HepG2 (cell line): ENCODE measurements around the gene RABGGTA. TPM values are rescaled to one million over a fixed set of nuclear protein-coding genes. Genes with fewer than 3 reads are reported as not detected.
A peak's percentile ranks its signal among the peaks of the same experiment; 100 is the strongest.

Experiments used
- AHR ChIP-seq: IDR thresholded peaks from 2 replicates; pipeline ENCODE4 v1.6.1; 2018; ENCODE audit warnings: missing genetic modification reagents, missing compliant biosample characterization
- CC2D1A ChIP-seq: sonication (generic); formaldehyde crosslinking; IDR thresholded peaks from 2 replicates; pipeline ENCODE4 v1.8.1; 2023; ENCODE audit warnings: mild to moderate bottlenecking, missing genetic modification reagents
- EP300 ChIP-seq, 3 experiments: sonication (generic) in 1 of 3; formaldehyde crosslinking in 1 of 3; IDR thresholded peaks; 2 replicates each; pipeline versions ENCODE4 v1.5.1 to v1.6.1; 2011 to 2020; ENCODE audit warnings: low read depth in 2 of 3, low read length in 2 of 3, borderline replicate concordance in 1 of 3, improper control_type of control experiment in 1 of 3, mild to moderate bottlenecking in 1 of 3, missing genetic modification reagents in 1 of 3, moderate library complexity in 1 of 3
- FOXA1 ChIP-seq, 2 experiments: fragments of 450-650 bp in 1 of 2; sonication (generic) in 1 of 2; formaldehyde crosslinking in 1 of 2; IDR thresholded peaks; 2 replicates each; pipeline versions ENCODE4 v1.4.0 to v1.6.1; 2016 to 2020; ENCODE audit warnings: missing genetic modification reagents in 1 of 2
- GABPA ChIP-seq, 2 experiments: IDR thresholded peaks; 2 replicates each; pipeline ENCODE4 v1.6.1; 2011 to 2016; ENCODE audit warnings: low read depth in 2 of 2, low read length in 1 of 2, missing biosample characterization in 1 of 2, missing genetic modification characterization in 1 of 2
- HDAC1 ChIP-seq: sonication (generic); formaldehyde crosslinking; IDR thresholded peaks from 2 replicates; pipeline ENCODE4 v1.5.1; 2020; ENCODE audit warnings: mild to moderate bottlenecking, missing genetic modification reagents
- JUN ChIP-seq: sonication (generic); formaldehyde crosslinking; IDR thresholded peaks from 2 replicates; pipeline ENCODE4 v1.4.0; 2020; ENCODE audit warnings: mild to moderate bottlenecking, missing genetic modification reagents
- KAT8 ChIP-seq: IDR thresholded peaks from 2 replicates; pipeline ENCODE4 v1.6.1; 2016; ENCODE audit warnings: missing genetic modification reagents, missing compliant biosample characterization
- KMT2B ChIP-seq: IDR thresholded peaks from 2 replicates; pipeline ENCODE4 v1.6.1; 2016; ENCODE audit warnings: missing genetic modification reagents, missing compliant biosample characterization
- MBD4 ChIP-seq: IDR thresholded peaks from 2 replicates; pipeline ENCODE4 v1.6.1; 2012; ENCODE audit warnings: low read length, inconsistent platforms, borderline replicate concordance
- NCOA2 ChIP-seq: sonication (generic); formaldehyde crosslinking; IDR thresholded peaks from 2 replicates; pipeline ENCODE4 v1.8.0; 2022; ENCODE audit warnings: inconsistent platforms
- SCMH1 ChIP-seq: sonication (generic); formaldehyde crosslinking; IDR thresholded peaks from 2 replicates; pipeline ENCODE4 v1.9.0; 2021; ENCODE audit warnings: missing genetic modification reagents, mild to moderate bottlenecking, borderline replicate concordance
- SIN3B ChIP-seq: fragments of 150-350 bp; IDR thresholded peaks from 2 replicates; pipeline ENCODE4 v1.6.1; 2014; ENCODE audit warnings: low read length
- SKI ChIP-seq: fragments of 450-650 bp; IDR thresholded peaks from one replicate; pipeline ENCODE4 v1.6.1; 2018; ENCODE audit warnings: mild to moderate bottlenecking; ENCODE audit not compliant: partially characterized antibody
- SOX5 ChIP-seq: IDR thresholded peaks from 2 replicates; pipeline ENCODE4 v1.6.1; 2016; ENCODE audit warnings: borderline replicate concordance
- TSC22D2 ChIP-seq: sonication (generic); formaldehyde crosslinking; IDR thresholded peaks from 2 replicates; pipeline ENCODE4 v1.5.1; 2020; ENCODE audit warnings: missing genetic modification reagents, mild to moderate bottlenecking, borderline replicate concordance
- XBP1 ChIP-seq: sonication (generic); formaldehyde crosslinking; IDR thresholded peaks from 2 replicates; pipeline ENCODE4 v1.5.0; 2020; ENCODE audit warnings: missing genetic modification reagents
- ZFX ChIP-seq: sonication (generic); formaldehyde crosslinking; IDR thresholded peaks from 2 replicates; pipeline ENCODE4 v1.4.0; 2020; ENCODE audit warnings: mild to moderate bottlenecking, low read depth, missing genetic modification reagents, moderate library complexity
- ZKSCAN1 ChIP-seq: fragments of 150-350 bp; IDR thresholded peaks from 2 replicates; pipeline ENCODE4 v1.6.1; 2014; ENCODE audit warnings: low read length
- ZMYM2 ChIP-seq: sonication (generic); formaldehyde crosslinking; IDR thresholded peaks from 2 replicates; pipeline ENCODE4 v1.8.0; 2022; ENCODE audit warnings: mild to moderate bottlenecking, missing genetic modification reagents
- ZNF274 ChIP-seq: sonication (generic); formaldehyde crosslinking; IDR thresholded peaks from 2 replicates; pipeline ENCODE4 v1.5.1; 2020; ENCODE audit warnings: mild to moderate bottlenecking, missing genetic modification reagents
- ZNF550 ChIP-seq: sonication (generic); formaldehyde crosslinking; IDR thresholded peaks from 2 replicates; pipeline ENCODE4 v1.4.0; 2020; ENCODE audit warnings: mild to moderate bottlenecking, missing genetic modification reagents, borderline replicate concordance
- ZNF572 ChIP-seq: sonication (generic); formaldehyde crosslinking; IDR thresholded peaks from 2 replicates; pipeline ENCODE4 v1.5.1; 2020; ENCODE audit warnings: mild to moderate bottlenecking, missing genetic modification reagents
- polyA plus RNA-seq, 8 experiments: library from polyadenylated mRNA; depleted of rRNA in 3 of 8; stranded (reverse) in 7 of 8; unstranded in 1 of 8; fragments of >200 nt; fragmentation: Illumina TruSeq in 4 of 8; extraction: Trizol in 4 of 8; gene quantifications; 2 replicates each; pipeline versions ENCODE4 v1.2.1 to v1.2.3, GENCODE V29; 2011 to 2016; ENCODE audit warnings: low read depth in 4 of 8, missing spikeins in 1 of 8, mixed read lengths in 1 of 8; ENCODE audit not compliant: insufficient read depth in 1 of 8
- total RNA-seq, 5 experiments: library from RNA; depleted of rRNA; stranded (reverse); fragments of >200 nt; fragmentation: Illumina TruSeq; extraction: Trizol; gene quantifications; 2 replicates each; pipeline ENCODE4 v1.2.3, GENCODE V29; 2016; ENCODE audit warnings: low read depth in 1 of 5
- TF ChIP-seq, protein P1 (sequence below): sonication (generic); formaldehyde crosslinking; IDR thresholded peaks from 2 replicates; pipeline ENCODE4 v1.9.0; 2021; ENCODE audit warnings: missing genetic modification reagents, mild to moderate bottlenecking, borderline replicate concordance
- TF ChIP-seq, protein P2 (sequence below): sonication (generic); formaldehyde crosslinking; IDR thresholded peaks from 2 replicates; pipeline ENCODE4 v1.4.0; 2020; ENCODE audit warnings: missing genetic modification reagents, borderline replicate concordance
- TF ChIP-seq, protein P3 (sequence below): sonication (generic); formaldehyde crosslinking; IDR thresholded peaks from 2 replicates; pipeline ENCODE4 v1.5.0; 2020; ENCODE audit warnings: missing genetic modification reagents
- TF ChIP-seq, protein P4 (sequence below): sonication (generic); formaldehyde crosslinking; IDR thresholded peaks from 2 replicates; pipeline ENCODE4 v1.8.0; 2022; ENCODE audit warnings: mild to moderate bottlenecking, missing genetic modification reagents, moderate library complexity

The RABGGTA gene
- total and polyA plus RNA-seq, 2 of the 13 experiments (the other 11 are each of a cell fraction or from before 2014, with no cell fraction given) = 57.9 to 90.8 TPM

DNA sequence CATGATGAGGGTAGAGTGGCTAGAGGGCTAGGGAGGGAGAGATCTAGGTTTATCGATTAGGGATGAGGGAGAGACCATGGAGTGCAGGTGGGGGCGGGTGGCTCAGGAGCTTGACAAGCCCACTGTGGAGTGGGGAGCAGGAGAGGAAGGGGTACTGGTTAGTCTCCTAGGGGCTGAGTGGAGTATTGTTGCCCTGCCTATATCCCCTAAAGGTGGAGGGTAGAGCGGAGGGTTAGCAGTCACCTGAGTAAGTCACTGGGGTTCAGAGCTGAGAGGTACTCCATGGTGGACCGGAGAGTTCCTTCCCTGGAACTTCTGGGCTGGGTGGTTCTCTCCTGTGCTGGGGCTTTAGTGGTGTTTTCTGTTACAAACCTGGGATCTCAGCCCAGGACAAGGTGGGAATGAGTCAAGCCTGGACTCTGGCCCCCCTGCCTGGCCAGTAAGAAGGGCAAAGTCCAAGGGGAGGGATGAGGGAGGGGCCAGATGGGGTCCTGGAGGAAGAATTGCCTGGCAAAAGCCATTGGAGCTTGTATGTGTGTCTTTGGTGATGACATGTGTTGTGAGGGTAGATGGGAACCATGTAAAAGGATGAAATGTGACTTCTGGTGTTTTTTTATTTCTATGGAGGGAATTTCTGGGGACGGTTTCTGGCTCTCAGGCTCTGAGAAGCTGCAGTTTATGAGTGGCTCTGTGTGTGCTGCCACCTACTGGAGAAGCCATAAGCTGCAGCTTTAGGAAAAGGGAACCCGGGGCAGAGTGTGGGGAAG is 36.4 kb upstream of the RABGGTA start, which contains the start of gene CIDEB (continued):
- TF ChIP-seq ZNF550 (peak; percentile 98), JUN (CRISPR knock-in tag) (peak; percentile 97), FOXA1 (IDR thresholded peaks at IDR 0.05) (no peak), FOXA1 (CRISPR knock-in tag; IDR thresholded peaks at IDR 0.05) (peak; percentile 50), ZMYM2 (peak; percentile 85), GABPA (IDR thresholded peaks at IDR 0.05; ENCODE audit: low read depth, low read length) (no peak), GABPA (CRISPR knock-in tag; IDR thresholded peaks at IDR 0.05; ENCODE audit: low read depth) (no peak), ZNF274 (CRISPR knock-in tag) (peak; percentile 88), SKI (peak; percentile 59), NCOA2 (CRISPR knock-in tag) (peak; percentile 86), TSC22D2 (CRISPR knock-in tag) (peak; percentile 37; the same call in 1 of the 2 replicates), ZNF572 (CRISPR knock-in tag) (peak; percentile 86; the same call in 1 of the 2 replicates), CC2D1A (CRISPR knock-in tag) (no peak), XBP1 (CRISPR knock-in tag) (no peak), ZFX (CRISPR knock-in tag) (peak; percentile 57; the same call in 1 of the 2 replicates), SCMH1 (CRISPR knock-in tag) (no peak), SOX5 (CRISPR knock-in tag) (peak; percentile 89), HDAC1 (CRISPR knock-in tag) (no peak), EP300 (IDR thresholded peaks at IDR 0.05; ENCODE audit: low read depth in 2 of 2, low read length in 2 of 2) (peak; percentile 76 to 87), EP300 (CRISPR knock-in tag; IDR thresholded peaks at IDR 0.05; ENCODE audit: borderline replicate concordance) (peak; percentile 88), ZKSCAN1 (no peak), MBD4 (no peak), SIN3B (no peak; the same call in 1 of the 2 replicates), AHR (peak; percentile 85), KAT8 (CRISPR knock-in tag) (peak; percentile 93), KMT2B (peak; percentile 79)
- TF ChIP-seq, protein P1, sequence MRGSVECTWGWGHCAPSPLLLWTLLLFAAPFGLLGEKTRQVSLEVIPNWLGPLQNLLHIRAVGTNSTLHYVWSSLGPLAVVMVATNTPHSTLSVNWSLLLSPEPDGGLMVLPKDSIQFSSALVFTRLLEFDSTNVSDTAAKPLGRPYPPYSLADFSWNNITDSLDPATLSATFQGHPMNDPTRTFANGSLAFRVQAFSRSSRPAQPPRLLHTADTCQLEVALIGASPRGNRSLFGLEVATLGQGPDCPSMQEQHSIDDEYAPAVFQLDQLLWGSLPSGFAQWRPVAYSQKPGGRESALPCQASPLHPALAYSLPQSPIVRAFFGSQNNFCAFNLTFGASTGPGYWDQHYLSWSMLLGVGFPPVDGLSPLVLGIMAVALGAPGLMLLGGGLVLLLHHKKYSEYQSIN (CRISPR knock-in tag) = no peak
- TF ChIP-seq, protein P2, sequence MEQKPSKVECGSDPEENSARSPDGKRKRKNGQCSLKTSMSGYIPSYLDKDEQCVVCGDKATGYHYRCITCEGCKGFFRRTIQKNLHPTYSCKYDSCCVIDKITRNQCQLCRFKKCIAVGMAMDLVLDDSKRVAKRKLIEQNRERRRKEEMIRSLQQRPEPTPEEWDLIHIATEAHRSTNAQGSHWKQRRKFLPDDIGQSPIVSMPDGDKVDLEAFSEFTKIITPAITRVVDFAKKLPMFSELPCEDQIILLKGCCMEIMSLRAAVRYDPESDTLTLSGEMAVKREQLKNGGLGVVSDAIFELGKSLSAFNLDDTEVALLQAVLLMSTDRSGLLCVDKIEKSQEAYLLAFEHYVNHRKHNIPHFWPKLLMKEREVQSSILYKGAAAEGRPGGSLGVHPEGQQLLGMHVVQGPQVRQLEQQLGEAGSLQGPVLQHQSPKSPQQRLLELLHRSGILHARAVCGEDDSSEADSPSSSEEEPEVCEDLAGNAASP (CRISPR knock-in tag) = peak; percentile 70
- TF ChIP-seq, protein P3, sequence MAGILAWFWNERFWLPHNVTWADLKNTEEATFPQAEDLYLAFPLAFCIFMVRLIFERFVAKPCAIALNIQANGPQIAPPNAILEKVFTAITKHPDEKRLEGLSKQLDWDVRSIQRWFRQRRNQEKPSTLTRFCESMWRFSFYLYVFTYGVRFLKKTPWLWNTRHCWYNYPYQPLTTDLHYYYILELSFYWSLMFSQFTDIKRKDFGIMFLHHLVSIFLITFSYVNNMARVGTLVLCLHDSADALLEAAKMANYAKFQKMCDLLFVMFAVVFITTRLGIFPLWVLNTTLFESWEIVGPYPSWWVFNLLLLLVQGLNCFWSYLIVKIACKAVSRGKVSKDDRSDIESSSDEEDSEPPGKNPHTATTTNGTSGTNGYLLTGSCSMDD (CRISPR knock-in tag) = no peak
- TF ChIP-seq, protein P4, sequence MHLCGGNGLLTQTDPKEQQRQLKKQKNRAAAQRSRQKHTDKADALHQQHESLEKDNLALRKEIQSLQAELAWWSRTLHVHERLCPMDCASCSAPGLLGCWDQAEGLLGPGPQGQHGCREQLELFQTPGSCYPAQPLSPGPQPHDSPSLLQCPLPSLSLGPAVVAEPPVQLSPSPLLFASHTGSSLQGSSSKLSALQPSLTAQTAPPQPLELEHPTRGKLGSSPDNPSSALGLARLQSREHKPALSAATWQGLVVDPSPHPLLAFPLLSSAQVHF (CRISPR knock-in tag) = no peak
